A172 (cell line): ENCODE results near the gene NSD1. TPM values are rescaled to one million over a fixed set of nuclear protein-coding genes. Genes with fewer than 3 reads are reported as not detected.
"Not testable (repeated sequence)": the region's sequence is repeated elsewhere in the genome, so short reads cannot be mapped to it uniquely, and the experiment has no call there.

Experiments used
- DNase-seq: peaks from one replicate; pipeline ENCODE4 v3.0.0-alpha.2; 2015; ENCODE audit warnings: low spot score
- total RNA-seq: library from RNA; depleted of rRNA; stranded (reverse); fragments of >200 nt; shearing (Covaris generic); gene quantifications from 2 replicates; pipeline ENCODE4 v1.2.3, GENCODE V29; 2014

Gene NSD1
- total RNA-seq, 1 experiment from 2014 or later: 48.6 TPM

DNA sequence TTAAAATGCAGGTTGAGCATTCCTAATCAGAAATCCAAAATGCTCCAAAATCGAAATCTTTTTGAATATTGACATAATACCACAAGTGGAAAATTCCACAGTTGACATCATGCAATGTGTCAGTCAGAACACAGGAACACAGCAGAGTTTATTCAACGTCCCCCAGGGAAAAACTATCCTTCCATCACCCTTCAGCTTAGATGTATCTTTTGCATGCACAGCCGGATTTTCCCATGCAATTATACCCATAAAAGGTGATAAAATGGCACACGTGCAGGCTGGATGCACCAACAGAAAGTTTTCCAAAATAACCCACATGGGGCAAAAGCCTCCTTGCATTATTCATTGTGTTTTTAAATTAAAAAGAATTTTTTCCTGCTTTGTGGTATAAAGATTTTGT lies 98.8 kb downstream of the NSD1 start:
- no peak for DNase-seq

DNA sequence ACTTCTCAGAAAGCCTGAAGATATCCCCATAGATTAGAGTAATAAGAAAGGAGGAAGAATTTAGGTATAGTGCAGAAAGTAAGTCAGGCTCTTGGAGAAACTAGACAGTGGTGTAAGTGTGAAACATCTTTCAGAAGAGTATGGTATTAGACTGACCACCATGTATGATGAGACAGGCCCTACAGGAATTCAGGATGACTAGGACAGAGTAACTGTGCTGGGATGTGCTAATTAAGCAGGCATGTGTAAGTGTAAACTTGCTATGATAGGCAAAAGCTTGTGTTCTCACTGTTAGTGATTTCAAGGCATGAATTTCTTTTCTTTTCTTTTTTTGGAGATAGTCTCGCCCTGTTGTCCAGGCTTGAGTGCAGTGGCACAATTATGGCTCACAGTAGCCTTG lies 99.2 kb downstream of the NSD1 start:
- no peak for DNase-seq

DNA sequence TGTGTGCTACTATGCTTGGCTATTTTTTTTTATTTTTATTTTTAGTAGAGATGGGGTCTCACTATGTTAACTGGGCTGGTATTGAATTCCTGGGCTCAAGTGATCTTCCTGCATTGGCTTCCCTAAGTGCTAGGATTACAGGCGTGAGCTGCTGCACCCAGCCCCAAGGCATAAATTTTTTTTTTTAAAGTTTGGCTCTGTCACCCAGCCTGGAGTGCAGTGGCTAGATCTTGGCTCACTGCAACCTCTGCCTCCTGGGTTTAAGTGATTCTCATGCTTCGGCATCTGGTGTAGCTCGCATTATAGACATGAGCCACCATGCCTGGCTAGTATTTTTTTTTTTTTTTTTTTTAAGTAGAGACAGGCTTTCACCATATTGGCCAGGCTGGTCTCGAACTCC lies 99.6 kb downstream of the NSD1 start:
- no peak for DNase-seq

DNA sequence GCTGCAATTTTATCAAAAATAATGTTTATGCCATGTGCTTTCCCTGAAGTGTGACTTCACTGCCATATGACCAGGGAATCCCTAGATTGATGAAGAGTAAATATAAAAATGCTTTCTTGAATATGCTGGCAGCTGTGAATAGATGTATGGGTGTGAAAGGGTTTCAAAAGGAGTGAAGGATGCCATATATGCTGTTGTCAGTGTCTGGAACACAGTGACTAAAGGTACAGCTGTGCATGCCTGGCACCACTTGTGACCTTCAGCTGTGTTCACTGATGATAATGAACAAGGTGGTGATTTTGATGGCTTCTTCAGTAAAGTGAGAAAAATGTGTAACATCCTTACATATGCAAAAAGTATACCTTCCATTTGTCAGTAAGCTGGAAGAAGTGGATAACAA lies 100.2 kb downstream of the NSD1 start:
- DNase-seq: no peak

DNA sequence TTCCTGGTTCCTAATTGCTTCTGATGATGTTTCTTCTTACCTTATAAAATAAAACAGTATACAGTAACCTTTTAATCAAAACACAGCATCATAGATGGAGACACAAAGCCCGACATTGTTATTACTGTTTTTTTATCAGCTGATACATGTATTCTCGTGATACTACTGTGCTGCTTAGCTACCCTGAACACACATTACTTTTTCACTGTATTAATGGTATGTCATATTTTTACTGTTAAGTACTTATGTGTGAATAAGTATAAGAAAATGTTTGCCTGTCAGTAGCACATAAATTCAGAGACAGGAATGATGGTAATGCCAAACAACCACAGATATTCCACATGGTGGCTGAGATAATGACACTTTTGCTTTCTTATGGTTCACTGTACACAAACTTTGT lies 101.3 kb downstream of the NSD1 start:
- no peak for DNase-seq

DNA sequence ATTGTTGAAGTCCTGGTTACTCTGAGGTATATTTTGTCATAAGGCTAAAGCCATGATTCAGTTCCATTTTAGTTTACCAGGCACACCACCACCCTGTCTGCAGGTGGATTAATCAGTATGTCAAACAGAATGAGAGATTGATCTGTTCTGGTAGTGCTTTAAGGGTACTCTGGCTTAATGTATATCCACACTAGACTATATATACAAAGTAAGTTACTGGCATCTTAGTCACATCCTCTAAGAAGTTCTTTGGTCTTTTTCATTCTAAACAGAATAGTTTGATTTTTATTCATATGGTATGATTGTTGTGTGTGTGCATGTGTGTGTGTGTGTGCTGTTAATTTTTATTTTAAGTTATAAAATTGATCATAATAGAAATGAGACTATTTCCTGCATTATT lies 108.2 kb downstream of the NSD1 start:
- no peak for DNase-seq

DNA sequence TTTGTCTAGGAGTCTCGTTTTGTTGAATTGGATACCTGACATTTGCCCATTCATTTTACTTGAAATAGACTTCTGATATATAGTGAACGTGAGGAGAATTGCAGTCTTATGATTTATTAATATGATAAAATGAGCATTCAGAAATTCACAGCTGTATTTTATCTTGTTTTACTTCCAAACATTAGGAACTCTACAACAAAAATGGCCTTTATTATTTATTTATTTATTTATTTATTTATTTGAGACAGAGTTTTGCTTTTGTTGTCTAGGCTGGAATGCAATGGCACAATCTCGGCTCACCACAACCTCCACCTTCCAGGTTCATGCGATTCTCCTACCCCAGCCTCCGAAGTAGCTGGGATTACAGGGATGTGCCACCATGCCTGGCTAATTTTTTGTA lies 108.7 kb downstream of the NSD1 start:
- no peak for DNase-seq

DNA sequence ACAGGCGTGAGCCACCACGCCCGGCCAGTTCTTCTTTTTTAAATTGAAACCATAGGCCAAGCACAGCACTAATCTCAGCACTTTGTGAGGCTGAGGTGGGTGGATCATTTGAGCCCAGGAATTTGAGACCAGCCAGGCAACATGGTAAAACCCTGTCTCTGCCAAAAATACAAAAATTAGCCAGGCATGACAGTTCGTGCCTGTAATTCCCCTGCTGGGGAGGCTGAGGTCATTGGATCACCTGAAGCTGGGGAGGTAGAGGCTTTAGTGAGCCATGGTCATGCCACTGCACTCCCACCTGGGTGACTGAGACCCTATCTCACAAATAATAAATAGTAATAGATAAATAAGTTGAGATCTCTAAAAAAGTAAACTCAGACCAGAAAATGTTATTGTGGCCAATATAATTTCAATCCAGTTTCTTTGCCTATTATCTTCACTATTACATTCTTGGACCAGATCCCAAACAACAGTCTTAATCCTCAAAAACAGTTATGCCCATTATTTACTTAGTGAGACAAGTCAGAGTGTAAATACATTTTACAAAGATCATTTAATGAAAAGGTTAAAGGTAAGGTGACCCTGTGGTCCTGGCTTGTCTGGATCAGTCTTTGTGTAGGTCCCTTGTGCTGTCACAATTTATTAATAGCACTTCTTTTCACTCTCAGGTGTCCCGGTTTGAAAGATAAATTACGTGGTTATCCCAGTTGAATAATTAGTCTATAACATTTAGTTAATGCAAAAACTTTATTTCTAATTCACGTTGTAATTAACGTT lies 116.4 kb downstream of the NSD1 start:
- DNase-seq: no peak

DNA sequence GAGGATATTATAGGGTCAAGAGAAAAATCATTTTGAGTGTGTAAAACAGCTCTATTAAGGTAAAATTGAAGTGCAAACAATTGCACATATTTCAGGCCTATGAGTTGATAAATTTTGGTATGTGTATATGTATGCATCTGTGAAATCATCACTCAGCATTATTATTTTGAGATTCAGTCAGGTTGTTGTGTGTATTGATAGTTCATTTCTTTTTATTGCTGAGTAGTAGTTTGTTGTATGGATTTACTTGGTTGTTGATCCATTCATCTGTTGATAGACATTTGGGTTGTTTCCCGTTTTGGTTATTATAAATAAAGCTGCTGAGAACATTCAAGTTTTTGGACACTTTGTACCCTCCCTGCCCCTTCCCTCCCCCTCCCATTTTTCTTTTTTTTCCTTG lies 119.7 kb downstream of the NSD1 start:
- DNase-seq: no peak

DNA sequence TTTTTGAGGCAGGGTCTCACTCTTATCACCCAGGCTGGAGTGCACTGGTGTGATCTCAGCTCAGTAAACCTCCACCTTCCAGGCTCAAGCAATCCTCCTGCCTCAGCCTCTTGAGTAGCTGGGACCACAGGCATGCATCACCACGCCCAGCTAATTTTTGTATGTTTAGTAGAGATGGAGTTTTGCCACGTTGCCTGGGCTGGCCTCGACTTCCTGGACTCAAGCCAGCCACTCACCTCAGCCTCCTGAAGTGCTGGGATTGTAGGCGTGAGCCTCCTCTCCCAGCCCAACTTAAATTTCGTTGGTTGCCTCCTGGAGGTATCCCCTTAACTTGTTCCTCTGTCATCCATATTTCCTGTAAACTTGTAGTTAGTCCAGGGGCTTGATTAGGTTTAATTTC lies 122.7 kb downstream of the NSD1 start:
- DNase-seq: peak; percentile 60

DNA sequence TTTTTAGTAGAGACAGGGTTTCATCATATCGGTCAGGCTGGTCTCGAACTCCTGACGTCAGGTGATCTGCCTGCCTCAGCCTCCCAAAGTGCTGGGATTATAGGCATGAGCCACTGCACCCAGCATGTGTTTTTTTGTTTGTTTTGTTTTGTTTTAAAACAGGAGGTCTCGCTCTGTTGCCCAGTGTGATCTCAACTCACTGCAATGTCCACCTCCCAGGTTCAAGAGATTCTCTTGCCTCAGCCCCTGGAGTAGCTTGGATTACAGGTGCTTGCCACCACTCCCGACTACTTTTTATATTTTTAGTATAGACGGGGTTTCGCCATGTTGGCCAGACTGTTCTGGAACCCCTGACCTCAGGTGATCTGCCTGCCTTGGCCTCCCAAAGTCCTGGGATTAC lies 125.1 kb downstream of the NSD1 start:
- DNase-seq: not testable (repeated sequence)

DNA sequence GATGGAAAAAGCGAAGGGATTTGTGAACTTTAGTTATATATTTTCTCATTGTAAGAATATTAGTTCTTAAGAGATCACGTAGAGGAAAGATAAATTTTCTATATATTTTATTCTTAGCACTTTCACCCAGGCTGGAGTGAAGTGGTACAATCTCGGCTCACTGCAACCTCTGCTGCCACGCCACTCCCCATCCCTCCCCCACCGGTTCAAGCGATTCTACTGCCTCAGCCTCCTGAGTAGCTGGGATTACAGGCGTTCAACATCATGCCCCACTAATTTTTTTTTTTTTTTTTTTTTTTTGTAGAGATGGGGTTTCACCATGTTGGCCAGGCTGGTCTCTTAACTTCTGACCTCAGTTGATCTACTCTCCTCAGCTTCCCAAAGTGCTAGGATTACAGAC lies 127.4 kb downstream of the NSD1 start:
- no peak for DNase-seq

DNA sequence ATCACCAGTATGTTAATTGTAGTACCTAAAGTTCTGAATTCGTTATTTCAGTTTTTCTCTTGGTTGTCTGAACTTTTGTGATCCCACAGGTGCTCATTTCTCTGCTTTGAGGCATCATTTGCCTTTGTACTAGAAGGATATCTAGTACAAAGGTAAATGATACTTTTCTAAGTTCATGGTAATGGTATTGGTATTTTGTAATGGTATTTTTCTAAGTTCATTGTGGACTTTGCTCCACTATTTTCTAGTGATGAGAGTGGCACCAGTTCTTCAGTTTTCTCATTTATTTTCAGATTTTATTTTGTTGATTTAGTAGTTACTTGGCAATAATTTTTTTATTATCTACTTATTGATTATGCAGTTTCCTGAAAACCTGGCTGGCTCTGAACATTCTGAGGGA lies 127.9 kb downstream of the NSD1 start:
- DNase-seq: no peak

DNA sequence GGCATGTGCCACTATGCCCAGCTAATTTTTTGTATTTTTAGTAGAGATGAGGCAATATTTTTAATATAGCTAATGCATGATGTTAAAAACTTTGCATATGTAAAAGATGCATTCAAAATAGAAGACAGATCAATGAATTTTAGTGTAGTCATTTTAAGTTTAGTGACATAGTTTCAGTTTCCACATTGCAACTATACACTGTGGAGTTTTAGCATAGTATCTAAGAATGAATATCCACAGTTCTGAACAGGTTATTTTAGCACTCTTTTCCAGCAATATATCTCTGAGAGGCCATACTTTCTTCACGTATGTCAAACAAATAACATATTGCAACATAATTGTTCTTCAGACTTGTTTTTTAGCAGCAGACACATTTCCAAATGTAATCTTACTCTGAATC lies 130.6 kb downstream of the NSD1 start:
- DNase-seq: no peak

DNA sequence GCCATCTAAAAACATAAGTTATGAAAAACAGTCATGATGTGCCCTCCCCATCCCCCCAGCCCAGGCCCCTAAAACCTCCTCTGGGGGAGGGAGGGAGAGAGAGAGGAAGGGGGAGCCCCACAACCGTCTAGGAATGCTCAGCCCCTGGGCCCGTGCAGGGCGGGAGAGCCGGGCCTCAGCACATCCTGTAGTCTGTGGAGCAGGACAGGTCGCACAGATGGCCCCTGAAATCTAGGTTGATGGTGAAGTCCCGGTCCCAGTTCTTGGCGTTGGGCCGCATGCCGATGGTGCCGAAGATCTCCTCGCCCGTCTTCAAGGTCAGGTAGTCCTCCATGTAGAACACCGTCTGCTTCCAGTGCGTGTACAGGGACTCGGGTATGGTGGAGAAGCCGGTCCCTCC lies 131.8 kb downstream of the NSD1 start:
- no peak for DNase-seq

DNA sequence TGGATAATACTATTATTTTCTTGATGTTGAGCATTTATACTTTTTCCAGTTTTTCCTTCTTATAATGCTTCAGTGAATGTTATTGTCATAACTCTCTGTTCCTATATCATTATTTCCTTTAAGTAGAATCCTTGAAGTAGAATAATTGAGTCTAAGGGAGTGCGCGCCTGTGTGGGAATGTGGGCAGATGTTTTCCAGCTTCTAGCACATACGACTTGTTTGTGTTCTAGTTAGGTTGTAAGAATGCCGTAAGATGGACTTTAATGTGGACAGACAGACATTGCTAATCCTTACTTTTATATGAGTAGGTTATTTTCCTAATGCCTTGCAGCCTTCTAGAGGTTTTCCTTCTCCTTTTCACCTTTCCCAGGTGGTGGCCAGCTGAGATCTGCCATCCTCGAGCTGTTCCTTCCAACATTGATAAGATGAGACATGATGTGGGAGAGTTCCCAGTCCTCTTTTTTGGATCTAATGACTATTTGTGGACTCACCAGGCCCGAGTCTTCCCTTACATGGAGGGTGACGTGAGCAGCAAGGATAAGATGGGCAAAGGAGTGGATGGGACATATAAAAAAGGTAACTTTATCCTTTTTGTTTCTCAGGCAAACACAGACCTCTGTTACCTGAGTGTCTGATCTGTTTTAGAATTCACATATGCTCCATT lies 135.8 kb downstream of the NSD1 start:
- no peak for DNase-seq

DNA sequence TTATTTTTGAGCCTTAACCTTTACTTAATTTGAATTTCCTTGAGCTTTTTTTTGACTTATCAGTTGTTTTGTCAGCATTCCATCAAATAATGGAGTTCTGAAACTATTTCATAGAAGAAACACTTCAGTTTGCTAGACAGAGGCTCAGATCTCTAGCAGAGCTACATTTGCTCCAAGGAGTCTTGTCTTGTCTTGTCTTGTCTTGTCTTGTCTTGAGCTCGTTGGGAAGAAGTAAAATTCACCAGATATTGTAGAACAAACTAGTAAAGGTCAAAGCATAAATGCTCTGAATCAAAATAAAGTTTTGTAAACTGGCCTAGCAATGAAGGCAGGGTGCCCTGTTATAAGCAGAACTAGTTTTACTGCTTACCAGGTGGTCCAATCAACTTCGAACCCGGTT lies 136.4 kb downstream of the NSD1 start:
- DNase-seq: no peak

DNA sequence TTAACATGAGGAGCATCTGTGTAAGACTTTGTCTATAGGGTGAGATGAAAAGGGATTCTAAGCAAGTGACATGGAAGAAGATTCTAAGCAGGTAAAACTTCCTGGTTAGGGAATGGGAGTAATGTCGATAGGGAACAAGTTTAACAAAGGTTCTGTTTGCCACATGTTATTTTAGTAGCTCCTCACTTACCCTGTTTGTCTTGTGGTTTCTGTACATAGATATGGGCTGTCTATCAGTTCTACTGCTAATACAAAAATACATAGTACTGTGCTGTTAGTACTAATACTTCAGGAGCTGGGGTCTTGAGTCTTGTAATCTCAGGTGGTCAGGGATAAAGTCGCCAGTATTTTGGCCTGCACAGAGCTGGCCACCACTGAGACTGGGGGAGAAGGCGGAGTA lies 137.1 kb downstream of the NSD1 start:
- DNase-seq: no peak

DNA sequence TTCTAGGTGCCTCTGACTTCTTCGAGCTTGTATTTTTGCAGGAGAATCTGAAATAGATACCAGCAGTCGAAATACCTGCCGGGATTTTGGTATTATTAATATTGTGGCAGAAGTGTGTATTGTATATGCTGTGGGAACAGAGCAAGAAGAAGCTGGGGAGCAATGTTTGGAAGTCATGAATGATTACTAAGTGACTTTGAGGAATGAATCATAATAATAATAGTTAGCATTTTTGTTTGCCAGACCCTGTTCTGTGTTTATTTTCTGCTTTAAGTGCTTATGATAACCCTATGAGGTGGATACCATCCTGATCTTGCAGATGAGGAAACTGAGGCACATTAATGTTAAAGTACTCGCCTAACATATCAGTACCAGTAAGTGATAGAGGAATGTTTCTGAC lies 137.5 kb downstream of the NSD1 start:
- no peak for DNase-seq

DNA sequence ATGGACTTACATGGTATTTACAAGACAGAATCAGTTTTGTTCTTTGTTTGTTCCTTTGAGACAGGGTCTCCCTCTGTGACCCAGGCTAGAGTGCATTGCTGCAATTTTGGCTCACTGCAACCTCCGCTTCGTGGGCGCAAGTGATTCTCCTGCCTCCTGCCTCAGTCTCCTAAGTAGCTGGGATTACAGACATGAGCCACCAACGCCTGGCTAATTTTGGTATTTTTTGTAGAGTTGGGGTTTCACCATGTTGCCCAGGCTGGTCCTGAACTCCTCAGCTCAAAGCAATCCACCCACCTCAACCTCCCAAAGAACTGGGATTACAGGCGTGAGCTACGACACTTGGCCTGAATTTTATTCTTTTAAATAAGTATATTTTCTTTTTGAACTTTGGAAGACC lies 142.3 kb downstream of the NSD1 start:
- no peak for DNase-seq

DNA sequence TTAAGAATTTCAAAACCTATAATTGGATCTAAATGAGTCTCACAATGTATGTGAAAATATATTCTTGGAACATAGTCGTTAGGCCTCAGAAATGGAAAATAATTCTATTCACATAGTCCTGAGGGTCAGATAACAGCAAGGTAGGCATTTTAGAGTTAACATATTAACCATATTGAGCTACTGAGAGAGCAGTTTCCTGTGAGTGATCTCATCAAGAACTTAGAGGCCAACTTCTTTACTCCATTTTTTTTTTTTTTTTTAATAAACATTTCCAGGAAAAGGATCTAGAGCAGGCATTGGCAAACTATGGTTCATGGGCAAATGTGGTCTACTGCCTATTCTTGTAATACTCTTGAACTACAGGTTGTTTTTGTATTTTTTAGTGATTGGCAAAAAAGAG lies 143.3 kb downstream of the NSD1 start:
- no peak for DNase-seq

DNA sequence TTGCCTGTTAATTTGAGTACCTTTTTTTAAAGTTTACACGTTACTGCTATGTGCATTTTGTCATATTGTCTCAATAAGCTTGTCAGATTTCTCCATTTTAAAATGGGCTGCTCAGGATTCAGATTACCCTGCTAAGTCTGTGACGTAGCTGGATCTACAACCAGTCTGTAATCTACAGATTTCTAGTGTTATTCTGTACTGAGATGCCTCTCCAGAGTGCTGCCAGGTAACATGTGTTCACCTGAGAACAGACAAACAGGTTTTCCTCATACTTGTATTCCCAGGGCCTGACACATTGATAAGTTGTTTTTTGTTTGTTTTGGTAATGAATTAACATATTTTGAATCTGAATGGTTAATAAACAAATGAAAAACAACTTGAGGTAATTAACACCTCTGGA lies 154.6 kb downstream of the NSD1 start:
- no peak for DNase-seq

DNA sequence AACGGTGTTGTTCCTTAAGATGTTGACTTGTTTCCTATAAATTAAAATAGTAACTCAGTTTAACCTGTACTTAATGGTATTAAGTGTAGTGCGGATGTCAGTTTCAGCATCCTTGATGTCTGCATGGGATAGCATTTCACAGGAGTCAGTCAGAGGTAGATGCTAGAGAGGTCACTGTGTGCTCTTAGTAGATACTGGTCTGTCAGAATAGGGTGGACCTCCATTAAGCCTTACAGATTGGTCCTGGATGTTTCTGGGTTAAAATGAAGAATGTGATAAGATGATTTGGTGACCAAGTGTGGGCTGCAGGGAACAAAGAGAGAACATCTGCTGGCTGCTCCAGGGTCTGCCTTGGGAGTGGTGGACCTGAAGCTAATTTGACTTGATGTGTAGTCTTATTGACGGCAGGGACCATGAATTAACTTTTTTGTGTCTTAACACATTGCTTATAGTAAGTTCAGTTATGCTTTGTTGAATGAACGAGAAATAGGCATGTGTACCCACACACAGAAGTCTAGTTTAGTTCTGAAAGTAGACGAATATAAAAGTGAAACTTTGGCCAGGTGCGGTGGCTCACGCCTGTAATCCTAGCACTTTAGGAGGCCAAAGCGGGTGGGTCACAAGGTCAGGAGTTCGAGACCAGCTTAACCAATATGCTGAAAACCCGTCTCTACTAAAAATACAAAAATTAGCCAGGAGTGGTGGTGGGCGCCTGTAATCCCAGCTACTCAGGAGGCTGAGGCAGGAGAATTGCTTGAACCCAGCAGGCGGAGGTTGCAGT lies 157.4 kb downstream of the NSD1 start:
- DNase-seq: no peak
